GM12878 (cell line): ENCODE measurements around the gene AP4B1. TPM values are rescaled to one million over a fixed set of nuclear protein-coding genes. Genes with fewer than 3 reads are reported as not detected.
A peak's percentile ranks its signal among the peaks of the same experiment; 100 is the strongest.

Experiments used
- BACH1 ChIP-seq: fragments of 450-650 bp; IDR thresholded peaks from 2 replicates; pipeline ENCODE4 v1.6.1; 2017; ENCODE audit warnings: mild to moderate bottlenecking, borderline replicate concordance
- BCL11A ChIP-seq: IDR thresholded peaks from 2 replicates; pipeline ENCODE4 v1.6.1; 2011; ENCODE audit warnings: low read depth, low read length
- HDAC2 ChIP-seq: fragments of 200-600 bp; sonication (generic); IDR thresholded peaks from 2 replicates; pipeline ENCODE4 v1.6.1; 2017
- HDGF ChIP-seq: fragments of 450-650 bp; IDR thresholded peaks from 2 replicates; pipeline ENCODE4 v1.6.1; 2016; ENCODE audit warnings: antibody characterized with exemption
- IKZF1 ChIP-seq: fragments of 450-650 bp; conservative IDR thresholded peaks from 2 replicates; pipeline ENCODE4 v1.6.1; 2017; ENCODE audit warnings: antibody characterized with exemption, mild to moderate bottlenecking
- JUND ChIP-seq: IDR thresholded peaks from 2 replicates; pipeline ENCODE4 v1.6.1; 2012; ENCODE audit warnings: low read depth, mild to moderate bottlenecking, low read length, improper control_type of control experiment, moderate library complexity
- KDM1A ChIP-seq: fragments of 200-600 bp; sonication (generic); IDR thresholded peaks from 2 replicates; pipeline ENCODE4 v1.6.1; 2016; ENCODE audit warnings: borderline replicate concordance
- MTA2 ChIP-seq: fragments of 450-650 bp; IDR thresholded peaks from 2 replicates; pipeline ENCODE4 v1.6.1; 2016; ENCODE audit warnings: low read depth, mild to moderate bottlenecking, moderate library complexity
- NBN ChIP-seq: fragments of 450-650 bp; IDR thresholded peaks from 2 replicates; pipeline ENCODE4 v1.6.1; 2016
- NR2C2 ChIP-seq: IDR thresholded peaks from 2 replicates; pipeline ENCODE4 v1.6.1; 2011; ENCODE audit warnings: borderline replicate concordance, low read depth; ENCODE audit not compliant: control insufficient read depth, insufficient read length
- PAX8 ChIP-seq: fragments of 450-650 bp; IDR thresholded peaks from 2 replicates; pipeline ENCODE4 v1.6.1; 2017; ENCODE audit warnings: mild to moderate bottlenecking, moderate library complexity
- POLR2AphosphoS5 ChIP-seq: IDR thresholded peaks from 2 replicates; pipeline ENCODE4 v1.6.1; 2011; ENCODE audit warnings: mild to moderate bottlenecking, low read length, inconsistent platforms
- TCF12 ChIP-seq: IDR thresholded peaks from 2 replicates; pipeline ENCODE4 v1.6.1; 2011; ENCODE audit warnings: low read depth, mild to moderate bottlenecking, low read length
- ZNF217 ChIP-seq: fragments of 450-650 bp; IDR thresholded peaks from 2 replicates; pipeline ENCODE4 v1.6.1; 2017; ENCODE audit warnings: antibody characterized with exemption, mild to moderate bottlenecking
- polyA plus RNA-seq, 11 experiments: library from polyadenylated mRNA; depleted of rRNA in 4 of 11; unstranded in 6 of 11; stranded (reverse) in 5 of 11; fragments of >200 nt; fragmentation: Nextera tagmentation in 4 of 11; fragmentation: Illumina TruSeq in 1 of 11; extraction: Ambion mirVana in 4 of 11; extraction: Trizol in 1 of 11; gene quantifications; 1 replicate in 1 of 11; 2 replicates in 10 of 11; pipeline versions ENCODE4 v1.2.1 to v1.2.3, GENCODE V29; 2011 to 2016; ENCODE audit warnings: inconsistent platforms in 2 of 11, missing spikeins in 2 of 11, low read depth in 1 of 11
- total RNA-seq, 4 experiments: library from RNA; depleted of rRNA in 3 of 4; stranded (reverse); fragments of >200 nt in 3 of 4; fragmentation: Illumina TruSeq in 1 of 4; extraction: Trizol in 1 of 4; gene quantifications; 2 replicates each; pipeline versions ENCODE4 v1.2.1 to v1.2.3, GENCODE V29; 2013 to 2021
- TF ChIP-seq, protein P1 (sequence below): fragments of 450-650 bp; formaldehyde crosslinking; IDR thresholded peaks from 2 replicates; pipeline ENCODE4 v1.5.0; 2022; ENCODE audit warnings: mild to moderate bottlenecking, missing genetic modification characterization
- TF ChIP-seq, protein P2 (sequence below): fragments of 450-650 bp; IDR thresholded peaks from 2 replicates; pipeline ENCODE4 v1.6.1; 2017; ENCODE audit warnings: mild to moderate bottlenecking, moderate library complexity
- TF ChIP-seq, protein P3 (sequence below): fragments of 450-650 bp; IDR thresholded peaks from 2 replicates; pipeline ENCODE4 v1.6.1; 2017; ENCODE audit warnings: antibody characterized with exemption, mild to moderate bottlenecking, moderate library complexity
- TF ChIP-seq, protein P4 (sequence below): fragments of 450-650 bp; IDR thresholded peaks from 2 replicates; pipeline ENCODE4 v1.6.1; 2018; ENCODE audit warnings: mild to moderate bottlenecking, low read depth, moderate library complexity; ENCODE audit not compliant: partially characterized antibody

Gene AP4B1
- total and polyA plus RNA-seq, 10 of the 15 experiments (the other 5 are each of a cell fraction or from before 2014, with no cell fraction given), result 27.2 to 61.0 (median 33.0) TPM

DNA sequence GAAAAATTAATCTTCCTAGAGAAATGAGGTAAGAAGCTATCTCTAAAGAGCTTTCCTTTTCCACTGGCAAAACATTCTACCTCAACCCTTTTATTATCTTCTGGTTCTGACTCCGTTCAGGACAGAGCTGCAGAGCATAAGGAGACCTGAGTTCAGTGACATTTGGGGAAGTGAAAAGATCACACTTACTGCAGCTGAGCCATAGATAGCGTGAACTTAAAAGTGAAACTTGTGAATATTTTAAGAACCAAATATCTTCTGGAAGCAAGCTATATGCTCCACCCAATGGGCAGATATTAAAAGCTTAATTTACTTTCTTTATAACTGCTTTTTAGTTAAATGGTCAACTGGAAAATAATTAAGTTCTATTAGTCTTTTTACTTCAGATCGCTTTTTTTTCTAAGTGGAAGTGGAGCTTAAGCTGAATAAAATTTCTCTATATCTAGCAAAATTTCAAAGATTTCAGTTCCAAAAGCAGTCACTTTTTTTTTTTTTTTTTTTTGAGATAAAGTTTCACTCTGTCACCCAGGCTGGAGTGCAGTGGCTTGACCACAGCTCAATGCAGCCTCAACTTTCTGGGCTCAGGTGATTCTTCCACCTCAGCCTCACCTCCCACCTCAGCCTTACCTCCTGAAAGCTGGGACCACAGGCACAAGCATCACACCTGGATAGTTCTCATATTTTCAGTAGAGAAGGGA, 45.0 kb downstream of the AP4B1 start (continued):
- TF ChIP-seq, protein P1, sequence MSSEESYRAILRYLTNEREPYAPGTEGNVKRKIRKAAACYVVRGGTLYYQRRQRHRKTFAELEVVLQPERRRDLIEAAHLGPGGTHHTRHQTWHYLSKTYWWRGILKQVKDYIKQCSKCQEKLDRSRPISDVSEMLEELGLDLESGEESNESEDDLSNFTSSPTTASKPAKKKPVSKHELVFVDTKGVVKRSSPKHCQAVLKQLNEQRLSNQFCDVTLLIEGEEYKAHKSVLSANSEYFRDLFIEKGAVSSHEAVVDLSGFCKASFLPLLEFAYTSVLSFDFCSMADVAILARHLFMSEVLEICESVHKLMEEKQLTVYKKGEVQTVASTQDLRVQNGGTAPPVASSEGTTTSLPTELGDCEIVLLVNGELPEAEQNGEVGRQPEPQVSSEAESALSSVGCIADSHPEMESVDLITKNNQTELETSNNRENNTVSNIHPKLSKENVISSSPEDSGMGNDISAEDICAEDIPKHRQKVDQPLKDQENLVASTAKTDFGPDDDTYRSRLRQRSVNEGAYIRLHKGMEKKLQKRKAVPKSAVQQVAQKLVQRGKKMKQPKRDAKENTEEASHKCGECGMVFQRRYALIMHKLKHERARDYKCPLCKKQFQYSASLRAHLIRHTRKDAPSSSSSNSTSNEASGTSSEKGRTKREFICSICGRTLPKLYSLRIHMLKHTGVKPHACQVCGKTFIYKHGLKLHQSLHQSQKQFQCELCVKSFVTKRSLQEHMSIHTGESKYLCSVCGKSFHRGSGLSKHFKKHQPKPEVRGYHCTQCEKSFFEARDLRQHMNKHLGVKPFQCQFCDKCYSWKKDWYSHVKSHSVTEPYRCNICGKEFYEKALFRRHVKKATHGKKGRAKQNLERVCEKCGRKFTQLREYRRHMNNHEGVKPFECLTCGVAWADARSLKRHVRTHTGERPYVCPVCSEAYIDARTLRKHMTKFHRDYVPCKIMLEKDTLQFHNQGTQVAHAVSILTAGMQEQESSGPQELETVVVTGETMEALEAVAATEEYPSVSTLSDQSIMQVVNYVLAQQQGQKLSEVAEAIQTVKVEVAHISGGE (CRISPR knock-in tag), result no peak
- TF ChIP-seq TCF12, result 0 out of 2 replicates have a peak, but pooled peaks have one; percentile 50
- TF ChIP-seq HDGF, result no peak
- no peak for TF ChIP-seq KDM1A
- peak; percentile 89 for TF ChIP-seq BCL11A
- TF ChIP-seq, protein P2, sequence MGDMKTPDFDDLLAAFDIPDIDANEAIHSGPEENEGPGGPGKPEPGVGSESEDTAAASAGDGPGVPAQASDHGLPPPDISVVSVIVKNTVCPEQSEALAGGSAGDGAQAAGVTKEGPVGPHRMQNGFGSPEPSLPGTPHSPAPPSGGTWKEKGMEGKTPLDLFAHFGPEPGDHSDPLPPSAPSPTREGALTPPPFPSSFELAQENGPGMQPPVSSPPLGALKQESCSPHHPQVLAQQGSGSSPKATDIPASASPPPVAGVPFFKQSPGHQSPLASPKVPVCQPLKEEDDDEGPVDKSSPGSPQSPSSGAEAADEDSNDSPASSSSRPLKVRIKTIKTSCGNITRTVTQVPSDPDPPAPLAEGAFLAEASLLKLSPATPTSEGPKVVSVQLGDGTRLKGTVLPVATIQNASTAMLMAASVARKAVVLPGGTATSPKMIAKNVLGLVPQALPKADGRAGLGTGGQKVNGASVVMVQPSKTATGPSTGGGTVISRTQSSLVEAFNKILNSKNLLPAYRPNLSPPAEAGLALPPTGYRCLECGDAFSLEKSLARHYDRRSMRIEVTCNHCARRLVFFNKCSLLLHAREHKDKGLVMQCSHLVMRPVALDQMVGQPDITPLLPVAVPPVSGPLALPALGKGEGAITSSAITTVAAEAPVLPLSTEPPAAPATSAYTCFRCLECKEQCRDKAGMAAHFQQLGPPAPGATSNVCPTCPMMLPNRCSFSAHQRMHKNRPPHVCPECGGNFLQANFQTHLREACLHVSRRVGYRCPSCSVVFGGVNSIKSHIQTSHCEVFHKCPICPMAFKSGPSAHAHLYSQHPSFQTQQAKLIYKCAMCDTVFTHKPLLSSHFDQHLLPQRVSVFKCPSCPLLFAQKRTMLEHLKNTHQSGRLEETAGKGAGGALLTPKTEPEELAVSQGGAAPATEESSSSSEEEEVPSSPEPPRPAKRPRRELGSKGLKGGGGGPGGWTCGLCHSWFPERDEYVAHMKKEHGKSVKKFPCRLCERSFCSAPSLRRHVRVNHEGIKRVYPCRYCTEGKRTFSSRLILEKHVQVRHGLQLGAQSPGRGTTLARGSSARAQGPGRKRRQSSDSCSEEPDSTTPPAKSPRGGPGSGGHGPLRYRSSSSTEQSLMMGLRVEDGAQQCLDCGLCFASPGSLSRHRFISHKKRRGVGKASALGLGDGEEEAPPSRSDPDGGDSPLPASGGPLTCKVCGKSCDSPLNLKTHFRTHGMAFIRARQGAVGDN, result no peak
- TF ChIP-seq, protein P3, sequence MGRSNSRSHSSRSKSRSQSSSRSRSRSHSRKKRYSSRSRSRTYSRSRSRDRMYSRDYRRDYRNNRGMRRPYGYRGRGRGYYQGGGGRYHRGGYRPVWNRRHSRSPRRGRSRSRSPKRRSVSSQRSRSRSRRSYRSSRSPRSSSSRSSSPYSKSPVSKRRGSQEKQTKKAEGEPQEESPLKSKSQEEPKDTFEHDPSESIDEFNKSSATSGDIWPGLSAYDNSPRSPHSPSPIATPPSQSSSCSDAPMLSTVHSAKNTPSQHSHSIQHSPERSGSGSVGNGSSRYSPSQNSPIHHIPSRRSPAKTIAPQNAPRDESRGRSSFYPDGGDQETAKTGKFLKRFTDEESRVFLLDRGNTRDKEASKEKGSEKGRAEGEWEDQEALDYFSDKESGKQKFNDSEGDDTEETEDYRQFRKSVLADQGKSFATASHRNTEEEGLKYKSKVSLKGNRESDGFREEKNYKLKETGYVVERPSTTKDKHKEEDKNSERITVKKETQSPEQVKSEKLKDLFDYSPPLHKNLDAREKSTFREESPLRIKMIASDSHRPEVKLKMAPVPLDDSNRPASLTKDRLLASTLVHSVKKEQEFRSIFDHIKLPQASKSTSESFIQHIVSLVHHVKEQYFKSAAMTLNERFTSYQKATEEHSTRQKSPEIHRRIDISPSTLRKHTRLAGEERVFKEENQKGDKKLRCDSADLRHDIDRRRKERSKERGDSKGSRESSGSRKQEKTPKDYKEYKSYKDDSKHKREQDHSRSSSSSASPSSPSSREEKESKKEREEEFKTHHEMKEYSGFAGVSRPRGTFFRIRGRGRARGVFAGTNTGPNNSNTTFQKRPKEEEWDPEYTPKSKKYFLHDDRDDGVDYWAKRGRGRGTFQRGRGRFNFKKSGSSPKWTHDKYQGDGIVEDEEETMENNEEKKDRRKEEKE, result no peak
- TF ChIP-seq PAX8, result no peak
- TF ChIP-seq MTA2, result peak; percentile 76
- no peak; the same call in 1 of the 2 replicates for TF ChIP-seq POLR2AphosphoS5
- TF ChIP-seq ZNF217, result no peak
- TF ChIP-seq, protein P4, sequence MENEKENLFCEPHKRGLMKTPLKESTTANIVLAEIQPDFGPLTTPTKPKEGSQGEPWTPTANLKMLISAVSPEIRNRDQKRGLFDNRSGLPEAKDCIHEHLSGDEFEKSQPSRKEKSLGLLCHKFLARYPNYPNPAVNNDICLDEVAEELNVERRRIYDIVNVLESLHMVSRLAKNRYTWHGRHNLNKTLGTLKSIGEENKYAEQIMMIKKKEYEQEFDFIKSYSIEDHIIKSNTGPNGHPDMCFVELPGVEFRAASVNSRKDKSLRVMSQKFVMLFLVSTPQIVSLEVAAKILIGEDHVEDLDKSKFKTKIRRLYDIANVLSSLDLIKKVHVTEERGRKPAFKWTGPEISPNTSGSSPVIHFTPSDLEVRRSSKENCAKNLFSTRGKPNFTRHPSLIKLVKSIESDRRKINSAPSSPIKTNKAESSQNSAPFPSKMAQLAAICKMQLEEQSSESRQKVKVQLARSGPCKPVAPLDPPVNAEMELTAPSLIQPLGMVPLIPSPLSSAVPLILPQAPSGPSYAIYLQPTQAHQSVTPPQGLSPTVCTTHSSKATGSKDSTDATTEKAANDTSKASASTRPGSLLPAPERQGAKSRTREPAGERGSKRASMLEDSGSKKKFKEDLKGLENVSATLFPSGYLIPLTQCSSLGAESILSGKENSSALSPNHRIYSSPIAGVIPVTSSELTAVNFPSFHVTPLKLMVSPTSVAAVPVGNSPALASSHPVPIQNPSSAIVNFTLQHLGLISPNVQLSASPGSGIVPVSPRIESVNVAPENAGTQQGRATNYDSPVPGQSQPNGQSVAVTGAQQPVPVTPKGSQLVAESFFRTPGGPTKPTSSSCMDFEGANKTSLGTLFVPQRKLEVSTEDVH, result peak; percentile 24
- no peak for TF ChIP-seq NR2C2
- peak; percentile 64 for TF ChIP-seq NBN
- TF ChIP-seq HDAC2, result no peak
- TF ChIP-seq BACH1, result peak; percentile 80; the same call in 1 of the 2 replicates
- no peak for TF ChIP-seq JUND
- peak; percentile 87 for TF ChIP-seq IKZF1
